ENCODE results near the gene GJA3. TPM values are rescaled to one million over a fixed set of nuclear protein-coding genes. Genes with fewer than 3 reads are reported as not detected.
A peak's percentile ranks its signal among the peaks of the same experiment; 100 is the strongest.

The GJA3 gene
- total RNA-seq (under 1 TPM in 1 of 2 donors, not detected in 1; 0.31 TPM), polyA plus RNA-seq (under 1 TPM; 0.02 to 0.03 TPM)
- long read RNA-seq, donor 1: 0 reads
- long read RNA-seq, donor 2: 0 reads
- long read RNA-seq, donor 3: 0 reads
- long read RNA-seq, donor 4: 0 reads
- long read RNA-seq, donor 5: 0 reads

GRCh38 chr13:20160306-20161274, at the start of gene GJA3:
Gene GJA3, minus strand, starts transcription at chr13:20161052. Its CDS starts 17,764 bp downstream, at chr13:20143288.
- peak within 1 kb of the TSS; percentile 9 for H3K4me3 ChIP-seq
- ATAC-seq (ENCODE audit: insufficient read depth, low FRiP score): peak; percentile 50
- H3K9me3 ChIP-seq (ENCODE audit: control insufficient read depth in 4 of 4, insufficient read depth in 3 of 4, low read length in 3 of 4): no peaks in the 10 kb centered on the region
- H3K27me3 ChIP-seq (ENCODE audit: control insufficient read depth in 3 of 3, insufficient read depth in 3 of 3, low read length in 2 of 3): peaks cover 0 to 64% (median 53%) of the 10 kb centered on the region in 3 donors
- no peak within 1 kb of the TSS for H3K9ac ChIP-seq (ENCODE audit: insufficient read depth in 1 of 2, low read length in 2 of 2)
- H3K36me3 ChIP-seq (ENCODE audit: control insufficient read depth in 4 of 4, insufficient read depth in 4 of 4, low read length in 4 of 4): no peaks in the 10 kb centered on the region
- peaks cover 3 to 13% (median 5%) of the 10 kb centered on the region in 5 donors for H3K4me1 ChIP-seq (ENCODE audit: control insufficient read depth in 5 of 5, insufficient read depth in 5 of 5, low read length in 5 of 5)
- TF ChIP-seq CTCF (IDR thresholded peaks at IDR 0.05; ENCODE audit: control extremely low read depth, extremely low read depth): no peak
- peak; percentile 37 to 46 (median 41) for DNase-seq
- H3K27ac ChIP-seq (ENCODE audit: low read depth in 1 of 2, low read length in 1 of 2): peak within 1 kb of the TSS in 1 of 2 donors; percentile 88
- 1 to 2% methylated on average over 77 to 93 of the region's 93 CpGs for WGBS, 2 donors

GRCh38 chr13:20209948-20210347, 49.1 kb upstream of the GJA3 start:
- ATAC-seq (ENCODE audit: insufficient read depth, low FRiP score) (no peak), DNase-seq (no peak)
- Histone ChIP-seq H3K9ac (ENCODE audit: insufficient read depth in 1 of 2, low read length in 2 of 2) (no peak overlapping the region), H3K36me3 (ENCODE audit: control insufficient read depth in 4 of 4, insufficient read depth in 4 of 4, low read length in 4 of 4) (no peaks in the 10 kb centered on the region), H3K27ac (ENCODE audit: low read depth in 1 of 2, low read length in 1 of 2) (no peak overlapping the region), H3K9me3 (ENCODE audit: control insufficient read depth in 4 of 4, insufficient read depth in 3 of 4, low read length in 3 of 4) (no peaks in the 10 kb centered on the region), H3K27me3 (ENCODE audit: control insufficient read depth in 3 of 3, insufficient read depth in 3 of 3, low read length in 2 of 3) (no peaks in the 10 kb centered on the region), H3K4me3 (no peak overlapping the region), H3K4me1 (ENCODE audit: control insufficient read depth in 5 of 5, insufficient read depth in 5 of 5, low read length in 5 of 5) (no peaks in the 10 kb centered on the region)
- 90 to 91% methylated on average over 1 of the region's 1 CpG for WGBS, 2 donors
- no peak for TF ChIP-seq CTCF (IDR thresholded peaks at IDR 0.05; ENCODE audit: control extremely low read depth, extremely low read depth)

GRCh38 chr13:20206698-20207235, 45.9 kb upstream of the GJA3 start:
- no peaks in the 10 kb centered on the region for H3K36me3 ChIP-seq (ENCODE audit: control insufficient read depth in 4 of 4, insufficient read depth in 4 of 4, low read length in 4 of 4)

More at GRCh38 chr13:20206698-20207235, 45.9 kb upstream of the GJA3 start:
- no peak overlapping the region for H3K9ac ChIP-seq (ENCODE audit: insufficient read depth in 1 of 2, low read length in 2 of 2)
- no peak overlapping the region for H3K27ac ChIP-seq (ENCODE audit: low read depth in 1 of 2, low read length in 1 of 2)
- no peak overlapping the region for H3K4me3 ChIP-seq
- no peak for ATAC-seq (ENCODE audit: insufficient read depth, low FRiP score)
- WGBS, 2 donors: 75 to 83% methylated on average over 16 of the region's 16 CpGs
- no peak for TF ChIP-seq CTCF (IDR thresholded peaks at IDR 0.05; ENCODE audit: control extremely low read depth, extremely low read depth)
- no peaks in the 10 kb centered on the region for H3K9me3 ChIP-seq (ENCODE audit: control insufficient read depth in 4 of 4, insufficient read depth in 3 of 4, low read length in 3 of 4)
- no peak for DNase-seq
- no peaks in the 10 kb centered on the region for H3K27me3 ChIP-seq (ENCODE audit: control insufficient read depth in 3 of 3, insufficient read depth in 3 of 3, low read length in 2 of 3)
- H3K4me1 ChIP-seq (ENCODE audit: control insufficient read depth in 5 of 5, insufficient read depth in 5 of 5, low read length in 5 of 5): no peaks in the 10 kb centered on the region
